Stromal cell of bone marrow (primary cell): ENCODE data around the gene TRIM29.
A peak's percentile ranks its signal among the peaks of the same experiment; 100 is the strongest.

ENCODE experiments used
- DNase-seq: peaks from one replicate; pipeline ENCODE4 v3.0.0-alpha.2; 2012; ENCODE audit warnings: low read depth

TRIM29 gene

DNA sequence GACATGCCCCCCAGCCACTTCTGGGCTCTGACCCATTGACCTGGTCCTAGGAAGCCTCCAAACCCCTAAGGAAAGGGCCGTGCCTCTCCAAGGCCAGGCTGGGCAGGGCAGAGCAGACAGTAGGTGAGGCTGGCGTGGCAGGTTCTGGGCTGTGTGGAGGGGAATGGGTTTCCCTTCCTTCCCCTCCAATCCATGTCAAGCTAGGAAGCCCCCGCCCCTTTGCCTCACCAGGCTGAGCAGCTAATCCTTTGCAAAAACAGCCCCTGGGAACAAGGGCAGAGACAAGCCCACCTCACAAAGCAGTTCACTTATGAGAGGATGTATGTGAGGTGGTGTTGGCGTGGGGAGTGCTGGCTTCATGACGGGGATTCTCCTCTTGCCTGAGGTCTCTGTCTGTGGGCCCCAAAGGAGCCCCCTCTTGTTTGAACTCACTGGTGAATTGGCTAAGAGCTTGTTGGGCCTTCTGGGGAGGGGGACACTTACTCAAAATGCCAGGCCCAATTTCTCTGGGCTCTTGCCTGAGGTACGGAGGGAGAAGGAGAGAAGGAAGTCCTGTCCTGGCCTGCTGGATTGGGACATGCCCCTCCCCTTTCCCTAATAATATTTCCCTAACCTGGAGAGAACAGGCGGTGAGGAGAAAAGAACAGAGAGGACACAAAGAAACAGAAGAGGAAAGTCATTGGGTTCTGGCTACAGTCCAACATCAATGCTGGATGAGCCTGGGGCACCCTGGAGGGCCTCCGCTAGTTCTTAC, 1.6 kb upstream of the TRIM29 start:
- DNase-seq: no peak

DNA sequence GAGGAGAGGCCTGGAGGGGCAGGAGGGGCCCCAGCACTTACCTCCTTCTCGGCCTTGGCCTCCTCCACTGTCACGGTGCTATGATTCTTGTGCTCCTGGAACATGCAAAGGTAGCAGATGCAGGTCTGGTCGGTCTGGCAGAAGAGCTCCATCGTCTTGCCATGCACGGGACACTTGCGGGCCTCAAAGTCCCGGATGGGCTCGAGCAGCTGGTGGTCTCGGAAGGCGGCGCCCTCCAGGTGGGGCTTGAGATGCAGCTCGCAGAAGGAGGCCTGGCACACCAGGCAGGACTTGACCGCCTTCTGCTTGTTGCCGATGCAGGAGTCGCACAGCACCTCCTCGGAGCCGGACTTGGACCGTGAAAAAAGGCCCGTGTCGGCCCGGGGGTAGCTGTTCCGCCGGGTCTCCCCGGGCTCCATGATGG, 714 bp downstream of the TRIM29 start:
- no peak for DNase-seq

DNA sequence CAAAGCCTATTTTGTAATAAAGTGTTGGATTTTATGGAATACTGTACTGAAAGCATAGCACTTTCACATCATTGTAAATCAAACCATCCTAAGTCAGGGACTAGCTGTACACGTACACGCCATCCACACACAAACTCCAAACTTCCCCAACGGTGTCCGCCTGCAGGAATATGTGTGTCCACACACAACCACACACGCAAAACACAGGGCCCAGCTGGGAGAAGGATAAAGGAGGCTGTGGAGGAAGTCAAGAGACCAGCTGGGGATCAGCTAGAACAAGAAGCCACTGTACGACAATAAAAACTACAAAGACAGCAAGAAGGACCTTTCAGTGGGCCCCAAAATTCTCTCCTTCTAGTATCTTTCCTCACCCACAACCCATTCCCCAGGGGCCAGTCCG, 1.6 kb downstream of the TRIM29 start:
- DNase-seq: no peak

DNA sequence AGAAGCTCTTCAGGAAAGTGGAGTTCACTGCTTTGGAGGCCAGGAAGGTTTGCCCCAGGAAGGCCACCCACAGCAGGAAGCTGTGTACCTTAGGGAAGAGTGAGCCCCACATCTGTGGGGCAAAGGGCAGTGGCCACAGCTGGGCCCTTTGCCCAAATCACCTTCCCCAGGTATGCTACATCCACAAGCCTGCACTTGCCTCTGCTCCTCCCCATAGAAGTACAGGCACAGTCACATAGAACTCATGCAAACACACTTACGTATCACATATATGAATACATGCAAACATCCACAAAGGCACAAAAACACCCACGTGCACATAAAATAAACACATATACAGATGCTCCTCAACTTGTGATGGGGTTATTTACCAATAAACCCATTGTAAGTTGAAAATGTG, 2.1 kb downstream of the TRIM29 start:
- DNase-seq: no peak

DNA sequence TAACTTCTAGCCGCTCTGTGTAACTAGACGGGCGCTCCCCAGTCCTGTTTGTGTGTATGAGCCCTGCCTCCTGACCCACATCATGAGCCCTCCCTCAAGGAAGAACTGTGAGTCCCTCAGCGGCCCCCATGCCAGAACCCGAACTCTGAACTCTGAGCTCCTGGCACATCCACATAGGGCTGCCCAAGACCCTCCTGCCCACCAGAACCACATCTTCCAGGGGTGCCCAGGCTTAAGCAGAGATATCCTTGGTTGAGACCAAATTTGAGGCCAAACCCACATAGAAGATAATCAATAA, 3.0 kb downstream of the TRIM29 start:
- DNase-seq: no peak

DNA sequence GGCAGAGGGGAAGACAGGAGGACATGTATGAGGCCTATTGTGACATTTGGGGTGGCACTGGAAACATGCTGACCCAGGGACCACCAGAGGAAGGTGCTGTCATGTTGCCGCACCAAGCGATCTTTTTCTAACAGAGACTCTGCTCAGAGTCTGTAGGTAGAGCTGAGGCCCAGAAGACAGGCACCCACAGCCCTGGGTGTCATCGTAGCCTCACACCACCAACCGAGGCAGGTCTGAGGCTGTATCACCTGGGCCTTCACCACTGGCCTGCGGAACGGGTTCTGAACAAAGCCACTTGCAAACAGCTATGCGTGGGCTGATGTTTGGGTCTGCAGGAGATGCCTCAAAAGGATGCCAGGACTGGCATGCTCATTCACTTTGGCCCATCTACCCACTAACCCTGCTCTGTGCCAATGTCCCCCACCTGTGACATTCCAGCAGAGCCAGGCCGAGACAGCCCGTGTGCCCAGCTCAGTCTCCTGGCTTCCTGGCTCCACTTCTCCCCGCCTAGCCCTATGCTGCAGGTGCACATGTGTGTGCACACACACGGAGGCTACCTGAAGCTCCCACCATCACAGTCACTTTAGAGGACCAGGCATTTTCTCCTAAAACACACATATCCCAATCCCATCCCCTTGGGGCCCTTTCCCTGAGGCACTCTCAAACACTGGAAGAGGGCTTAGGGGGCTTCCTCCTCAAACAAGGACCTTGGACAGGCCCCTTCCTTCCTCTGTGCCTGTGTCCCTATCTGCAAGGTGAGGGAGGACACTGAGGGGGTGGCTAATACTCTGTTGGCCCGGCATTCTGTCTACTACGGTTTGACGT, 3.6 kb downstream of the TRIM29 start:
- DNase-seq: no peak

DNA sequence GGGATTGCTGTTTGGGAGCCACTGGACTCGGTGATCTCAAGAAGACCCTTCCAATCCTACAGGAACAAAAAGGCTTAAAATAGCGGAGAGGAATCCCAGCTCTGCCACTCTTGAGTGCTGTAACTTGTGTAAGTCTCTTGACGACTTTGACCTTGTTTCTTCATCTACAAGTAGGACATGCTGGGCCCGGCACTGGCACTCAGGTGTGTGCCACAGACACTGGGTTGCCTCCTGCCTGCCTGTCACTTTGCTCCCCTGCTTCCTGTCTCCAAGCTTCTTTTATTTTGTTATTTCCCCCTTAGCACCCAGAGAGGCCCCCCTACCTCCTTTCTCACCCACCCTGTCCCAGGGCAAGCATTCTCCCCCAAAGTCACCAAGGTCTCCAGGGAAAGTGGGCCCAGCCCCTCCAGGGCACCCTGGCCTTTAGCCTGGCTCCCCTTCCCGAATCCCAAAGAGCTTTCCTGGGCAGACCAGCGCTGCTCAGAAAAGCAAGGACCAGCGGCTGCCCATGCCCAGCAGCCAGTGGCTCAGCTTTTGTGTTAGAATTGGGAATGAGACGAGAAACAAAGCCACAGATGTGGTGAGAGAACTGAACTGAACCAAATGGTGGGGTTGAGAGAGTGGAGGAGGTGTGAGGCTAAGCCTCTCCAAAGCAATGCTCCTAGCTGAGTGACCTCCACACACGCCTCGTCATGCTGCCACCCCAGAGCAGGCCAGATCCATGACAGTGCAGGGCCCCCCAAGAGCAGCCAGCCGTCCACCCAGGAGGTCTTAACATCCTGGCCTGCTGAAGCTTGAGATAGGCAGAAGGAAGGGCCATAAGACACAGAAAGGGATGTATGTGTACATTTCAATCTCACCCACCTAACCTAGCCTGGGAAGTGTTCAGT, 4.5 kb downstream of the TRIM29 start:
- no peak for DNase-seq

DNA sequence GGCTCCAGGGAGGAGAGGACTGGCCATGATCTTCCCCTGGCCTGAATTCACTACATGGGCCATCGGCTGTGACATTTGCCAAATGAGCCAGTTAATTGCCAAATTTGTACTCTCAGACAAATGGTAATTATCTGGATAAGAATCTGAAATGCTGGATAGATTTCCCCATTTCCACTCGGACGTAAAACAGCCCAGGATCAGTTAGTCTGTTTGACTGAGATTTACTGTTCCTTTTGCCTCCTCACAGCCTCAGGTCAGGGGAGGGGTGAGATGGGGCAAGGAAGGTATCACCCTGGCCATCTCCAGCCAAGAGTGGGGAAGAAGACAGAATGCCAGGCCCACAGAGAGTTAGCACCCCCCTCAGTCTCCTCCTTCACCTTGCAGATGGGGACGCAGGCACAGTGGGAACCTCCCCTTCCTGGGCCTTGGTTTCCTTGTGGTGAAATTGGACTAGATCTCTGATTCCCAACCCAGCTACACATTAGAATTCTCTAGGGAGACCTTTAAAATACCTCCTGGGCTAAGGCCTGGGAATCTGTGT, 5.2 kb downstream of the TRIM29 start:
- DNase-seq: no peak

DNA sequence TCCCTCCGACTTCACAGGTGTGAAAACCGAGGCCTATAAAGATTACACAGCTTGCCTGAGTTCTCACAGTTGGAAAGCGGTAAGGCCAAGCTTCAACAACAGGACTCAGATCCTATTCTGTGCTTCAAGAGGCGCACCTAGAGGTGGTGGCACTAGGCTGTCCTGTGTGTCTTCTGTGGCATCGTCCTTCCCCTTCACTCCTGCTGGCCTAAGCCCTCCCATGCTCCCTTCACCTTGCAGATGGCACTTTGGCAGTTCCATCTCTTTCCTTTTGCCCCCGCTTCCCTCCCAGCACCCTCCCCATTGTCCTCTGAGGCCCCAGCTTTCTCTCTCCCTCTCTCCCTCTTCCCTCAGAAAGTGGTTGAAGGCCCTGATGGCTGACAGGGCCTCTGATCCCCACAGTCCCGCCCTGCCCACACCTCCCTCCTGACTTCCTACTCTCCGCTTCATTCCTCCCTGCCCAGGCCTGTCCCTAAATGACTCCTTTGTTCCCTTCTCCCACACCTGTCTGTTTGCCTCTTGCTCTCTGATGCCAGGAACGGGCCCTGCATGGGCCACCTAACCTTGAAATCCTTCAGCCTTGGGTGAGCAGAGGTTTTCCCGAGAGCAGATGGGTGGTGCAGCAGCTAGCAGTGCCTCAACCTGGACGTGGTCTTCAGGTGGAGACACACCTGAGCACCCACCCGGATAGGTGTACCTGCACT, 5.8 kb downstream of the TRIM29 start:
- no peak for DNase-seq

DNA sequence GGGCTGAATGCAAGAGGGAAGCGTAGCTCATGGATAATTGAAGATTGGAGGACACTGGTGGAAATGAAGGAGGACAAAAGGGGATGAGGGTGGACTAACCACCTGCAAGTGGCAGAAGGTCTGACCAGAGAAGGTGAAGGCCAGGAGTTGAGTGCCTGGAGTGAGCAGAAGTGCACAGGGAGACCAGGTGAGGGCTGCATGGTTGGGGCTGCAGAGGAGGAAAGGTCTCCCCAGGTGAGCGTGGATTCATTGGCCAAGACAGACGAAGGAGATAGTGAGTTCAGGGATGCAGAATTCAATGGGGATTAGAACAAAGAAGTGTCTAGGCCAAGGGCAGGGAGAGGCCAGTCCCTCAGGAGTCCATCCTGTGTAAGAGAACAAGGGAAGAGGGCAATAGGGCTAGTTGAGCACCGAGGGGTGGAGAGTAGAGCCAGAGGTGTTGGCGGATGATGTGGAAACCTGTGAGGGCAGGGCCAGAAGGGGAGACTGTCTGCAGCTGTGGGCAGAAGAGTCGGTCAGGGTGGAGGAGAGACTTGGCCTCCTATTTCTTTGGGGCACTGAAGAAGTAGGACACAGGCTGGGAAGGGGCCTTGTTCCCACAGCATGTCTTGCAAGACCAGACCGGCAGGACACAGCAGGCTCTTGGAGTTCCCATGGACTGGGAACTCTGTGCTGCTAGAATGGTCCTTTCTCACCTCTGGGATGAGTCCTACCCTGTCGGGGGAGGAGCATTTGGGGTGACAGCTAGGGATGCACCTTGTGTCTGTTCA, 6.7 kb downstream of the TRIM29 start:
- DNase-seq: no peak

DNA sequence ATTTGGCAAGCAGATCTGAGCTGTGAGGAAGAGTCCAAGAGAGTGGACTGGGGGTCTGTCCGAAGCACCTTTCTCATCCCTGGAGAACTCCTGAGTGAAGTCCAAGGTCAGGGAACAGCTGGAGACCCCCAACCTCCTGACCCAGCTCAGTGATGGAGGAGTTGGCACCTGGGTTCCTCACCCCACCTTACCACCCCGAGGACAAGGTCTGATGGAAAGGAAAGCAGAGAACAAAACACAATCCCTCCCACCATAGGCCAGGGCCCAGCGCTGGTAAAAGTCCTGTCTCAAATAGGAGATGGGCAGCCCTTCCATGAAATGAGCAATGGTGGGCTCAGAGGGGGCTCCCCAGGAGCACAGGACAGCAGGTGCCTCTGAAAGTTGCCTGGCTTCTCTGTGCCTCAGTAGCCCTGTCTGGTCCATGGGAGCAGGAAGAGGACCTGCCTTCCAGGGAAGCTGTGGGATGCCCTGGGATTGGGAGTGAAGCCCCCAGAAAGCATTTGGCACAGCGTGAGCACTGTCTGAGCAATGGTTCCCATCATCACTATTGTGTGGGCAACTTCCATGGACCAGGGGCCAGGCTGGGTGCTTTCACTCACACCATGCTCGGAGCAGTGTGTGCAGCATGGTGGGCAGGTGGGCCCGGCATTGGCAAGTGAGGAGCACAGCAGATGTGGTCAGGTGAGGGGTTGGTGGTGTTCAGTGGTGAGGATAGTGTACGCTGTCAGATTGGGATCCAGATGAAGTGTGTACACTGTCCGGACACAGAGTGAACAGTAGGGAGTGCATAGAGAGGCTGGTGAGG, 7.5 kb downstream of the TRIM29 start:
- DNase-seq: no peak

DNA sequence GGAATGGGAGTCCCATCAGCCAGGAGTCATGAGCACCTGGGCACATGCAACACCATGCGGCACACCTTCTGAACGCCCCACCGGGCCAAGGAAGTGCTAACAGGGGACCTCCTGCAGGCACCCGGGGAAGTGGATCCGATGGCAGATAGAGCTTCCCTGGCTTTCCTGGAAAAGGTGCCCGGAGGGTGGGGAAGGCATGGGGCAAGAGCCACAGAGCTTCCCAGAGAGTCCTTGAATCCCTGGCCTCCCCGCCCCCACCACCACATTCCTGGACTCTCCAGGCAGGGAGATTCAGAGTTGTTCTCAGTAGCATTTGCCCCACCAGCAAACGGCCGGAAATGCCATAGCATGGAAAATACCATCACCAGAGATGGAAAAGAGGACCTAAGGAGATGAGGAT, 8.3 kb downstream of the TRIM29 start:
- no peak for DNase-seq

DNA sequence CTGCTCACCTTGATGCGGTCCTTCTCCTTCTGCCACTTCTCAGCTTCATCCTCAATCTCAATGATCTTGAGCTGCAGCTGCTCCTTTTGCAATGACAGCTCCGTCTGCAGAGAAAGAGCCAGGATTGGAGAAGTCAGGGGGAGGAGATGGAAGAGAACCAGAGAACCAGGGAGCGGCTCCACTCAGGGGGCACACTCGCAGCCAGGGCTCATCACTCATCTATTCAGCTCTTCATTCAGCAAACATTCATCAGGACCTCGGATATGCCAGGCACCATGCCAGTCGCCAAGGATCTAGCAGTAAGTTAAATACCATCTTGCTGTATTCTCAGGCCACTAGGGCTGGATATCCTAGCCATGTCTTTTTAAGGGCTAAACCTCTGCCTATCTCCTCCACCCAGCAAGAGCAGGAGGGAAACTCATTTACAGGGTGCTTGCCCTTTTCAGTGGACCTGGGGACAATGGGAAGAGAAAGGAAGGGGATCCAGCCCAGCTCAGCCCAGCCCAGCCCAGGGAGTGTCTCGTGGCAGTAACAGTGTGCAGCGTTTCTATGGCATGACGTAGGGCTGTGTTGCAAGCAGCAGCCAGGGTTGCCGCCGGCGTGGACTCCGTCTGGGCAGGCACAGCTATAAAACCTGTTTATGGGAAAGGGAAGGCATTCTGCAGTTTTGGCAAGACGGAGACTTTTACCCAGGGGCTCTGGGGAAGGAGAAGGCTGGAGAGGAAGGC, 9.4 kb downstream of the TRIM29 start:
- DNase-seq: peak; percentile 24

DNA sequence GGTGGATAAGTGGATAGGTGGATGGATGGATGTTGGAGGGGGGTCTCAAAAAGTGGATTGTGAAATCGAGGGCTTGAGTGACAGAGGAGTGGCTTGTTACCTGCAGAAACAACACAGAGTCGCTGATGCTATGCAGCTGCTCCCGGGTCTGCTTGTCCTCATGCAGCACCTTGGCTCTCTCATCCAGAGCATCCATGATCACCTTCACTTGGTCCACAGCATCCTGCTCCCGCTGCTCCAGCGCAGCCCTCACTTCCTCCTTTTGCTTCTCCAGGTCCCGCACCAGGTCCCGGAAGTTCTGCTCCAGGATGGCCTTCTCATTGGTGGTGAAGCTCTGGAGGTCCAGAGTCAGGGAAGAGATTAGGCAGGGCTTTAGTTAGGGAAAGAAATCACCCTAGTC, 10.7 kb downstream of the TRIM29 start:
- DNase-seq: no peak

DNA sequence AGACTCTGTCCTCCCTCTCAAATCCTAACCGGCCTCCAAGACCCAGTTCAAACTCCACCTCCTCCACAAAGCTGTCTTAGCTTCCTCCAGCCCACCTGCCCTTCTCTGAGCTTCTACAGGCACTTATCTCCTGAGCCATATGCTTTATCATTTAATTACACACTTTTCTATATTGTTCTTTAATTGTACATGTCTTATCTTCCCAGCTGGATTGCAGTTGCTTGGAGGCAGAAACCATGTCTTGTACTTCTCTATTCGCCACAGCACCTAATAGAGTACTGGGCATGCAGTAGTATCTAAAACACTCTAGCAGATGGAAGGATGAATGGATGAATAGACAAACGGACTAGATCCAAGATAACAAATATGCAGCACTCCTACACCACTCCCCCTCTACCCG, 11.3 kb downstream of the TRIM29 start:
- no peak for DNase-seq

DNA sequence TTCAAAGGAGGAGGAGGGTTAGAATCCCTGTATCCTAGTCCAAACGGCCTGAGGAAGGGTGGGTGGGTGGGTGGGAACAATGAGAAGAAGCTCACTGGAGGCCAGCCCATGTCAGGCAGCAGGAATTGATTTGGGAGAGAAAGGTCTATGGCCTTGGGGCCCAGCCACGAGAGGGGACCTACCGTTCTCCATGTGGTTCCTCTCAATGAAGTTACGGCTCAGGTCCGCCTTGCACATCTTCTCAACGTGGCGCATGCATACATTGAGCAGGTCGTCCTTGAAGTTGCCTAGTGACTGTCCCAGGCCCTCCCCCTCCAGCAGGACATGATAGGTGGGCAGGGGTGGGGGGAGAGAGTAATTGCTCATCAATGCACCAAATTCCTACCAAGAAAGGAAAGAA, 12.4 kb downstream of the TRIM29 start:
- no peak for DNase-seq

DNA sequence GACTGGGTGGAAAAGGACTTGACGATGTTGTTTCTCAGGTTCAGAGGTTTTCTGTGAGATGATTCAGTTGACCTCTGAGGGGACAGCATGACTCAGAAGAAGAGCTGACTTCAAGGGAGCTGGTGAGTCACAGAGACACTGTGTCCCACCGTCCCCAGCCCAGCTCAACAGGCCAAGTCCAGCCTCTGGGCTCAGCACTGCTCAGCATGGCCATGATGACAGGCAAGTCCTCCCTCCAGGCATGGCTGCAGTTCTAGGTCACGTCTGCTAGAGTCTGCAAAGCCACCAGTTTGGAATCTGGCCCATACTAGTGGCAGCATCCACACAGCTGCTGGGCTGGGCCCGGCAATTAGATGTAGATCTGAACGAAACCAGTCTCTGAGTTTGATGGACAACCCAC, 12.9 kb downstream of the TRIM29 start:
- peak; percentile 18 for DNase-seq

DNA sequence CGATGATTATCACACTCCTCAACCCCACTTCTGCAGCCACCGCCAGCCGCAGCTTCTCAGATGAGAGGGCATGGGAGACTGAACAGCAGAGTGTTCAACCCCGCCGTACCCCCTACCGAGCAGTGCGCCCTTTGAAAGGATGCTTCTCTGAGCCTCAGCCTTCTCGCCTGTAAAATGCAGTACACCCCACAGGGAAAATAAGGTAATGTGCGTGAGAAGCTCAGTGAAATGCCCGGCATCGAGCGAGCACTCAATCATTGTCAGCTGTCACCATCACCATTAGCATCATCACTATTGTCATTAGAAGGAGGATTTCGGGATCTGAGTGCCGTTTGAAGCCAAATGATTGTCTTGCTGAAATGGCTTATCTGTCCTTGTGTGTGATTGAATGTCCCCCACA, 13.6 kb downstream of the TRIM29 start:
- no peak for DNase-seq

DNA sequence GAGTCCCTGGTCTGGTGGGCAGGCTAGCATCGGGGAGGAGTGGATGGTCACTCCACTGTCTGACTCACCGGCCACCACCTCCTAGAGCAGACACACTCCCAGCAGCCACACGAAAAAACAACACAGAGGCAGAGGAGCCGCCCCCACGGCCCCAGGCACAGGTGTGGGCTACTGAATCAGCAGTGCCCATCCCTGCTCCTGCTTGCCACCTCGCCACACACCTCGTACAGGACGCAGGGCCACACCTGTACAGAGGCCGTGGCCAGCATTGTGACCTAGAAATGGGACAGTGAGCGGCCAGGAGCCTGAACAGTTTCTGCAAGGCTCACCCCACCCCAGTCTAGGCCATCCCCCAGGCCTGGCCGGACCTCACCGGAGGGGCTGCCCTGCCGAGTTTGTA, 14.0 kb downstream of the TRIM29 start:
- no peak for DNase-seq
